ENCODE measurements around the gene MMP7. TPM values are rescaled to one million over a fixed set of nuclear protein-coding genes. Genes with fewer than 3 reads are reported as not detected.

MMP7 gene
- total and polyA plus RNA-seq, 12 donors = 0.39 to 0.61 (median 0.44) TPM; not detected in 9

- TF ChIP-seq CTCF (IDR thresholded peaks at IDR 0.05) (no peak), POLR2A (IDR thresholded peaks at IDR 0.05) (no peak)
- H3K27ac ChIP-seq = no peak overlapping the region
- no peak for DNase-seq
- H3K9me3 ChIP-seq (replicated peaks in 1 of 3) = no peaks in the 10 kb centered on the region
- WGBS, 4 donors = 61 to 67% (median 62%) methylated on average over 6 of the region's 6 CpGs
- H3K4me1 ChIP-seq (replicated peaks in 1 of 2) = no peaks in the 10 kb centered on the region
- intact Hi-C loops (cut with DNase I) = no loop called here
- no peaks in the 10 kb centered on the region for H3K36me3 ChIP-seq (replicated peaks in 1 of 2)
- H3K4me3 ChIP-seq = no peak overlapping the region
- peaks cover 2% of the 10 kb centered on the region for H3K27me3 ChIP-seq
Observed at GRCh38 chr11:102534261-102534872, 3.8 kb upstream of the MMP7 start.

- no peak for TF ChIP-seq CTCF (IDR thresholded peaks at IDR 0.05)
- DNase-seq = no peak
- intact Hi-C loops (cut with DNase I) = no loop called here
- Histone ChIP-seq H3K27me3 (no peaks in the 10 kb centered on the region), H3K4me3 (no peak overlapping the region), H3K27ac (no peak overlapping the region), H3K4me1 (replicated peaks in 1 of 2) (no peaks in the 10 kb centered on the region), H3K9me3 (replicated peaks in 1 of 3) (no peaks in the 10 kb centered on the region), H3K36me3 (replicated peaks in 1 of 2) (no peaks in the 10 kb centered on the region)
Observed at GRCh38 chr11:102528618-102529017, 1.9 kb downstream of the MMP7 start.

- H3K27ac ChIP-seq = no peak overlapping the region
- DNase-seq = no peak
- peaks cover 0 to 1% of the 10 kb centered on the region in 2 donors for H3K4me1 ChIP-seq (replicated peaks in 1 of 2)
- TF ChIP-seq CTCF (IDR thresholded peaks at IDR 0.05) = no peak
- no peak for TF ChIP-seq POLR2A (IDR thresholded peaks at IDR 0.05)
- H3K27me3 ChIP-seq = no peaks in the 10 kb centered on the region
- intact Hi-C loops (cut with DNase I) = no loop called here
- no peaks in the 10 kb centered on the region for H3K36me3 ChIP-seq (replicated peaks in 1 of 2)
- no peak overlapping the region for H3K4me3 ChIP-seq
- no peaks in the 10 kb centered on the region for H3K9me3 ChIP-seq (replicated peaks in 1 of 3)
- WGBS, 4 donors = 61 to 93% (median 69%) methylated on average over 2 of the region's 2 CpGs
Observed at GRCh38 chr11:102527684-102528083, 2.9 kb downstream of the MMP7 start.

DNA sequence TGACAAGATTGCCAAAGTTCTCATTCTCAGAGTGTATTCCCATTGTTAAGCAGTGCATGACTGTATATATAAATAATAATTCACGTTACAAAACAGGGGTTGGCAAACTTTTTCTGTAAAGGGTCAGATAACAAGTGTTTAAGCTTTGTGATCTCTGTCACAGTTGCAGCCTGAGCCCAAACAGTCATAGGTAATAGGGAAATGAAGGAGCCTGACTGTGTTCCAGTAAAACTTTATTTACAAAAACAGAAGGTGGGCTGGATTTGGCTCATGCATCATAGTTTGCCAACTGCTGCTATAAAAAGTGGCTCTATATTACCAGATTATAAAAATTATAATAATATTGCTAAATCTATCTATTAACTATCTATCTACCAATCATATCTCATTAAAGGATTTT lies 3.5 kb downstream of the MMP7 start:
- H3K9me3 ChIP-seq (replicated peaks in 1 of 3) = no peaks in the 10 kb centered on the region
- 76 to 97% (median 91%) methylated on average over 1 of the region's 1 CpG for WGBS, 4 donors
- no peaks in the 10 kb centered on the region for H3K27me3 ChIP-seq
- intact Hi-C loops (cut with DNase I) = no loop called here
- no peak overlapping the region for H3K27ac ChIP-seq
- peaks cover 0 to 5% of the 10 kb centered on the region in 2 donors for H3K4me1 ChIP-seq (replicated peaks in 1 of 2)
- DNase-seq = no peak
- no peak overlapping the region for H3K4me3 ChIP-seq
- H3K36me3 ChIP-seq (replicated peaks in 1 of 2) = no peaks in the 10 kb centered on the region
- TF ChIP-seq CTCF (IDR thresholded peaks at IDR 0.05) = no peak

Data from adrenal gland (tissue), 12 donors.